Cerebellar cortex (tissue), 1 donor: ENCODE measurements around the gene PLEKHG7.

Experiments used
- DNase-seq: peaks from one replicate; pipeline ENCODE4 v3.0.0-alpha.2; 2015; ENCODE audit warnings: low spot score

The PLEKHG7 gene

DNA sequence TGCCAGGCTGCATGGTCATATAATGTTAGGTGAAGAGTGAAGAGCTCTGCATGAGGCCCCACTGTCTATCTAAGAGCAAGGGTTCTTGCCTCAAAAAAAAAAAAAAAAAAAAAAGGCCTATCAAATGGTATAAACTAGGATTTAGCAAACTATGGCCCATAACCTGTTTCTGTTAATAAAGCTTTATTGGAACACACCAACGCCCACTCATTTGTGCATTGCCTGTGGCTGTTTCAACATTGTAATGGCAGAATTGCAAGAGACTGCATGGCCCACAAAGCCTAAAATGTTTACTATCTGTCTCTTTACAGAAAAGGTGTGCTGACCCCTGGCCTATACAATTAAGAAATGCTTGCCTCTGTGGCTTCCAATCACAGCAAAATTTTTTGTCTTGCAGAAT, 12.8 kb downstream of the PLEKHG7 start:
- DNase-seq: no peak

DNA sequence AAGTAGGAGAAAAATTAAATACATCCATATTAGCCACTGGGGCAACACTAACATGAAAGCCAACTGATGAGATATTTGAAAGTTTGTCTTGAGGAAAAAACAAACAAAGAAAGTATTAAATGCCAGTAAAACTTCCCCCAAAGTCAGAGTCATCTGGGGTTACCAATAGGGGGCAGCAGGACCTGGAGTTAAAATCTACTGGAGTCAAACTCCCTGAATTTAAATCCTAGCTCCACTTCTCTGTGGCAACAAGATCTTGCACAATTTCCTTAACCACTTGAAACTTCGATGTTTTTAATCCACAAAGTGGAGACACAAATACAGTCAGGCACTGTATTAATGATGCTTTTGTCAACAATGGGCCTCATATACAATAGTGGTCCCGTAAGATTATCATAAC, 14.4 kb downstream of the PLEKHG7 start:
- DNase-seq: peak; percentile 16

GRCh38 chr12:92718483-92718990, 15.7 kb downstream of the PLEKHG7 start:
- no peak for DNase-seq

- DNase-seq: no peak
Observed at GRCh38 chr12:92719674-92720073, 16.9 kb downstream of the PLEKHG7 start.

- DNase-seq: no peak
Observed at GRCh38 chr12:92721130-92721529, 18.3 kb downstream of the PLEKHG7 start.

DNA sequence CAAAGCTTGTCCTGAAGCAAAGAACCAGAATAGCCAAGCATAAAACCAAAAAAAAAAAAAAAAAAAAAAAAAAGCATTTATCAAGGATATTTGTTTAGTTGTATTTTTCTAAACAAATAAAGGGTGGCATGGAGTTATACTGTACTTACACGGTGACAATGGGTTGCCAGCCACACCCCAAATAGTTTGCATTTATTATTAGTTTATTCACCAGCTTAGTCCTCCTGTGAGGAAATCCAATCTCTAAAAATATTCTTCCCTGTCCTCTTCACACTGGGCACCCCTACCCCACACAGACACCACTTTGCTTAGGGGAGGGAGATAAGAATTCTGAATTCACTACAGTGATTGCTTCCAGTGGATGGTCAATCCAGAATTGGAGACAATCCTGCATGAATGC, 18.9 kb downstream of the PLEKHG7 start:
- no peak for DNase-seq

DNA sequence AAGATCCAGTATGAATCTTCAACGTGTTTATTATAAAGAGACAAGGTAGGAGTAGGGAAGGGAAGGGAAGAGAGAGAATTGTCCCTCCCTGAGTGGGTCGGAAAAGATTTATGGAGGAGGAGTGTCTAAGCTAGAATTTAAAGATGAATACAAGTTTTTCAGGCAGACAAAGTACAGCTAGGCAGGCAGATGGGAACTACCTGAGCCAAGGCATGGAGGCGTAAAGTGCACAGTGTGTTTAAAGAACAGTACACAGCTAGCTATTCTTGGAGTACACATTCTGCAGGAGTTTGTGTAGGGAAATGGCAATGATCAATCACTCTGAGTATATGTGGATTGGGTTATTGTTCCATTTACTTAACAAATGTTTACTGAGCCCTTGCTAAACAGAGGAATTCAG, 20.1 kb downstream of the PLEKHG7 start:
- DNase-seq: peak; percentile 33

GRCh38 chr12:92726850-92727249, 24.1 kb downstream of the PLEKHG7 start:
- DNase-seq: no peak

DNA sequence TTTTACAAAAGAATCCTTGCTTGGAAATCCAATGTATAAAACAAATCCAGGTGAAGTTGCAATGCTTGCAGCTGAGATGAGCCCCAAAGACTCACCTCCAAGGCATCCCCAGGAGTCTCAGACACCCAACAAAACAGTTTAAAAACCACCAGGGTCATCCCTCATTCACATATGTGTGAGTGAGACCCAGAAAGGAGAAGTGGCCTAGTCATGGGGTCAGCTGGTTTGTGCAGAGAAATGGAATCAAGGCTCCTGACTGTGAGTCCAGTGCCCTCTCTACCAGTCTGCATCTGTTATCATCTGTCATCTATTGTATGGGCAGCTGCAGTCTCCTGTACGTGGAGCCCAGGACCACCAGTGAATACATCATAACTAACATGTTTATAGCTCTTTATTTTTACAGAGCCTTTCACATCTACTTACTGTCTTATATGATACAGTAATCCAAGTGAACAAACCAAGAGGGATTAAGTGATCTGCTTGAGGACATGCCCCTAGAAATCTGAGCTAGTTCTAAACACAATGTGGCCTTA, 27.1 kb downstream of the PLEKHG7 start:
- no peak for DNase-seq

DNA sequence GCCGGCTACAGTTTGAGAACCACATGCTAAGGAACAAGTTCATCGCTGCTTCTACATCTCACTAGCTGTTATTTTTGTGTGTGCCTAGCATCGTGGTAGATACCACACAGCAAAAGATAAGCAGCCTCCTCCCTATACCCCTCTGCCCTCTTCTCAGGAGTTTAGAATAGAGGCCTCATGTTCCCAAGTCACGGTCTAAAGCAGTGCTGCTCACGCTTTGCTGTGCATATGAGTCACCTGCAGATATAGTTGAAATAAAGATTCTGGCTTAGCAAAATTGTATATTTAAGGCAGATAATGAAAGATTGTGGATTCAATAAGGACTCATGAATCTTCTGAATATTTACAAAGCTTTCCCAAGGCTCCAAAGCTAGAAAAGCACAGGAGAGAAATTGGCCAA, 28.0 kb downstream of the PLEKHG7 start:
- no peak for DNase-seq

DNA sequence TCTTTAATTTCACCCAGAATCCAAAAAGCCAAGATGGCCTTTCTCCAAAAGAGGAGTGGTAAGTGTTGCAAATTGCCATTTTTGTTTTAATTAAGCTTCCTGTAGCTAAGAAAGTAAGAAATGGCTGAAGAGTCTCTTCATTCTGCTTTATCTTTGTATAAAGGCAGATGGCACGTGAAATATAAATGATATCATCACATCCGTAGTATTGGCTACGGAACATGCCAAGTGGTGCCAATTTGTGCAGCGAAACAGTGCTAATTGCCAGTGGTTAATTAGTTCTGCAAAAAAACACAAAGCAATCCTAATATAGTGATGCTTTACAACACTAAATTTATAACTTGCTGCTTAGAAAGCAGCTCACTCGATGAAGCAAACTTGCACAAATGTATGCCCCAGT, 29.4 kb downstream of the PLEKHG7 start:
- DNase-seq: peak; percentile 23

DNA sequence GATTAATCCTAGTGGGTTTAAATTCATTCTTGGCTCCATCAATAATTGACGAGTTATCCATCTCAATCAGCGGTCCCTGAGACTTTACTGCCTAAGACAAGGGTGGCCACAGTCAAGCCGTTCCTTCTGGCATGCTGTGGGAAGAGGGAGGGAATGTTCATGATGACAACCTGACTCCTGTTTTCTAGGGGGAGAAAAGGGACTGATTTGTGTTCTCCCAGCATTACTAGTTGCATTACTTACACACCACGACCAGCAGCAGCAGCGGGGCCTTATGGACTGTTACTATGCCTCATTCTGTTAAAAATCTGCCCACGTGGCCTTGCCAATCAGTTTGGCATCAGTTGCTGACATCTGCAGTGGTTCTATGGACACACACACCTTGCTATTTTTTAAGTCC, 29.9 kb downstream of the PLEKHG7 start:
- DNase-seq: peak; percentile 20

GRCh38 chr12:92733181-92733580, 30.4 kb downstream of the PLEKHG7 start:
- DNase-seq: no peak

- DNase-seq: no peak
Observed at GRCh38 chr12:92733661-92734060, 30.9 kb downstream of the PLEKHG7 start.

DNA sequence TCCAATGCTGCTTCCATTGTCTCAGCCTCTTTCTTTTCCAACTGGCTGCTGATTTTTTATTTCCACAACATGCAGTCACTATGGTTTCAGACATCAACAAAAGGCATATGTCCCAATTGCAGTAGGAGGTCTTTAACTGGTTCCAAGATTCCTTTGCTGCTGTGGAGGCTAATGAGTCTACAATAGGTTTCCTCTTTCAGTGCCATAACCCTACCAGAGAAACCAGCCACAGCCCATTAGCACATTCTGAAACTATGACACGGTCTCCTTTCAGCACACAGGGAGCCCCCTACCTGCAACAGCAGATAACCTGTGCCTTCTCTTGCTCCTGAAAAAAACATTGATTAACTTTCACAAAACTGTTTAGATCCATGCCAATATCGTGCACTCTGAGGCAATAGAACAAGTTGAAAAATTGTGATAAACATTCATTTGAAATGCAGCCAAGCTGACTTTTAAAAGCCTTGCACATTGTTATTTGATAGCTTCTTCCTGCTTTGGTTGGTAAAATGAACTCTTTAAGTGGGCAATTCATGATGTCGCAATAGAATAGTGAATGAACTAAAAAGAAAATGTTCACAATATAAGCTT, 32.4 kb downstream of the PLEKHG7 start:
- peak; percentile 58 for DNase-seq

GRCh38 chr12:92736605-92737004, 33.8 kb downstream of the PLEKHG7 start:
- DNase-seq: no peak

DNA sequence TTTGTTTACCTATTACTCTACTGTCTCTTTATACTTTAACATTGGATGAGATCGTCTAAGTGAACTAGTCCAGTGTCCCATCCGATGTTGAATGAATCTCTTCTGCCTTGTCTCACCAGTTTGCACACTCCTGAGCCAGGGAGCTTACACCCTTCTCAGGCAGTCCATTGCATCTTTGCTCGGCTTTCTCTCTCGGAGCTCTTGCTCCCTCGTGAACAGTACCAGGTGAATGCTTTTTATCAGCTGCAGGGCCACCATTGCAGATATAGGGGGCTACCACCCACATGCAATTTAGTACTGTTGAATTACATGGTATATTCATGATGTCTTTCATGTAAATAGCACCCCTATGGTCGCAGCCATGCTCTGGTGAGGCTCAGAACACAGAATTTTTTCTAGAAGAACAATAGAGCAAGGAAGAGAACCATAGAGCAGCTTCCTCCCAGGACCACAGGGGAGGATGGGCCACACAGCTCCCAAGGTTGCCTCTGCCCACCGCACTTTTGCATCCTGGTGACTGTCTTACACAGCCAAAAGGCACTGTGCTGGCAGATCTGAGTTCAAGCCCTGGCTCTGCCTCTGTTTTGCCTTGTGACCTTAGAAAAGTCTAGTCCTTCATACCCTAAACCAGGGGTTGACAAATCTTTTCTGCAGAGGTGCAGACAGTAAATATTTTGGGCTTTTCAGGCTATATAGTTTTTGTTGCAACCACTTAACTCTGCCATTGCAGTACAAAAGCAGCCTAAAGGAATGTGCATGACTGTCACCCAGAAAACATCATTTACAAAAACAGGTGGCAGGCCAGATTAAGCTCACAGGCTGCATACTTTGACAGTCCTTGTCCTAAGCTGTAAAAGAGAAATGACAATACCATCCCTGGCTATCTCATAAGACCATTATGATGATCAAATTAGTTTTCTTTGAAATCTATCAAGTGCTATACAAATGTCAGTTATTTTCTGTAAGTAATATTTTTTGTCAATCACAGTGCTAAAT, 35.4 kb downstream of the PLEKHG7 start:
- DNase-seq: no peak

DNA sequence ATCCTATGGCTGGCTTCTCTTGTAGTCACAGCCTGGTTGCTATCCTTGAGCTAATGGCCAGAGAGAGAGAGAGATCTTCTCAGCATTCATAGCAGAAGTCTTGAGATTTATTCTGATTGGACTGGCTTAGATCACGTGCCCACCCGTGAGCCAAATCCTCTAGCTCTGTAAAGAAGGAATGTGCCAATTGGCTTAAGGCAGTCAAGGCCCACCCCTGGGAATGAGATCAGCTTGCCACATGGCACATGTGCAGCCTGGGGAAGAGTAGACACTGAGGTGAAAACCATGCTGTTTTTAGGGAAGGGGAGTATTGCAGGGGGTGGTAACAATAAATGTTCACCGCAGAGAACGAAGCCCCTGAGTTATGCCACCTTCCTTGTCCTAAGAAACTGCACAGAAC, 36.3 kb downstream of the PLEKHG7 start:
- DNase-seq: no peak

DNA sequence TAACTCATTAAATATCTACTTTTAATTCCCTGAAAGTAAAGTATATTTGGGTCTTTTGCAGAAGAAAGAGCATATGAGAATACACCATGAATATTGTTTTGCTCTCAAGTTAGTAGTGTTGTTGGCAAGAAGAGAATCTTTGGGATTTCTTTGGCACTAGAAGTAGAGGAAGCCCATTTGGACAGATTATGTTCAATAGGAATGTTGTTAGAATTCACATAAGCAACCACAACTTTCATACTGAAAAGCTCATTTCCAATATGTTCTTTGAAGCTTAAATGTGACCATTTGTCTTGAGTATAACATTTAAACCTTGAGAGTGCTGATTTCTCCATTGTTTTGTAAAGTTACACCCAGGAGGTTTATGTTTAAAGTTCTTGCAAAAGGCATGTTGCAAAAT, 37.6 kb downstream of the PLEKHG7 start:
- no peak for DNase-seq

- DNase-seq: peak; percentile 60
Observed at GRCh38 chr12:92743026-92743425, 40.2 kb downstream of the PLEKHG7 start.

GRCh38 chr12:92745856-92746550, 43.2 kb downstream of the PLEKHG7 start:
- no peak for DNase-seq

DNA sequence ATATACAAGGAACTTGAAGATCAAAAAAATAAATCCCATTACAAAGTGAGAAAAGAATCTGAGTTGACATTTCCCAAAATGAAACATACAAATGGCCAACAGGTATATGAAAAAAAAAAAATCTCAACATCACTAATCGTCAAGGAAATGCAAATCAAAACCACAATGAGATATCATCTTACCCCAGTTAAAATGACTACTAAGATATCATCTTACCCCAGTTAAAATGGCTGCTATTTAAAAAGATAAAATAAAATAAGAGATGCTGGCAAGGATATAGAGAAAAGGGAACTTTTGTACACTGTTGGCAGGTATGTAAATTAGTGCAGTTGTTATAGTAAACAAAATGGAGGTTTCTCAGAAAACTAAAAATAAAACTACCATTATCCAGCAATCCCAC, 44.4 kb downstream of the PLEKHG7 start:
- DNase-seq: no peak
